Measurements from ENCODE around the gene PUM1. TPM values are rescaled to one million over a fixed set of nuclear protein-coding genes. Genes with fewer than 3 reads are reported as not detected.

The PUM1 gene
- total and polyA plus RNA-seq, 4 donors = 18.1 to 49.2 (median 30.2) TPM

GRCh38 chr1:30900486-30900885 lies 165.0 kb downstream of the PUM1 start:
- peaks cover 0 to 7% (median 0%) of the 10 kb centered on the region in 4 donors for H3K4me1 ChIP-seq (ENCODE audit: control insufficient read depth in 4 of 4, insufficient read depth in 4 of 4, low read length in 3 of 4)
- no peak overlapping the region for H3K4me3 ChIP-seq (ENCODE audit: low read depth in 1 of 3, low read length in 3 of 3)
- no peaks in the 10 kb centered on the region for H3K9me3 ChIP-seq (ENCODE audit: control insufficient read depth in 4 of 4, low read length in 3 of 4)
- no peak overlapping the region for H3K27ac ChIP-seq (ENCODE audit: low read depth in 1 of 2, low read length in 2 of 2)
- no peaks in the 10 kb centered on the region for H3K36me3 ChIP-seq (ENCODE audit: control insufficient read depth in 4 of 4, insufficient read depth in 3 of 4, low read depth in 1 of 4, low read length in 3 of 4)
- no peaks in the 10 kb centered on the region for H3K27me3 ChIP-seq (ENCODE audit: control insufficient read depth in 4 of 4, insufficient read depth in 4 of 4, low read length in 3 of 4)
- DNase-seq (ENCODE audit: low spot score) = no peak
- no peak overlapping the region for H3K9ac ChIP-seq (ENCODE audit: low read depth in 1 of 2, low read length in 2 of 2)
- 91% methylated on average over 6 of the region's 6 CpGs for WGBS
- TF ChIP-seq TAF1 (conservative IDR thresholded peaks at IDR 0.05) (no peak), FOXA1 (IDR thresholded peaks at IDR 0.05) (no peak), RAD21 (IDR thresholded peaks at IDR 0.05) (no peak)

GRCh38 chr1:30899577-30900389 lies 165.7 kb downstream of the PUM1 start:
- TF ChIP-seq RAD21 (IDR thresholded peaks at IDR 0.05) (no peak), EGR1 (IDR thresholded peaks at IDR 0.05; ENCODE audit: low read depth in 2 of 2) (no peak), YY1 (IDR thresholded peaks at IDR 0.05) (no peak), ZBTB33 (IDR thresholded peaks at IDR 0.05) (no peak), HNF4A (conservative IDR thresholded peaks at IDR 0.05) (no peak), MAX (IDR thresholded peaks at IDR 0.05) (no peak), ATF3 (IDR thresholded peaks at IDR 0.05) (no peak), REST (IDR thresholded peaks at IDR 0.05) (no peak), TAF1 (conservative IDR thresholded peaks at IDR 0.05) (no peak), HNF4G (IDR thresholded peaks at IDR 0.05) (no peak), RXRA (IDR thresholded peaks at IDR 0.05) (no peak), CTCF (IDR thresholded peaks at IDR 0.05; ENCODE audit: low read depth, low read length, missing input control) (no peak), SP1 (IDR thresholded peaks at IDR 0.05) (no peak), GABPA (IDR thresholded peaks at IDR 0.05 in 1 of 2, conservative IDR thresholded peaks at IDR 0.05 in 1 of 2) (no peak), JUND (IDR thresholded peaks at IDR 0.05) (no peak), FOXA1 (IDR thresholded peaks at IDR 0.05) (no peak)
- Histone ChIP-seq H3K27ac (ENCODE audit: low read depth in 1 of 2, low read length in 2 of 2) (no peak overlapping the region), H3K9ac (ENCODE audit: low read depth in 1 of 2, low read length in 2 of 2) (no peak overlapping the region), H3K4me3 (ENCODE audit: low read depth in 1 of 3, low read length in 3 of 3) (no peak overlapping the region), H3K27me3 (ENCODE audit: control insufficient read depth in 4 of 4, insufficient read depth in 4 of 4, low read length in 3 of 4) (no peaks in the 10 kb centered on the region), H3K9me3 (ENCODE audit: control insufficient read depth in 4 of 4, low read length in 3 of 4) (no peaks in the 10 kb centered on the region), H3K4me1 (ENCODE audit: control insufficient read depth in 4 of 4, insufficient read depth in 4 of 4, low read length in 3 of 4) (peaks cover 0 to 7% (median 0%) of the 10 kb centered on the region in 4 donors), H3K36me3 (ENCODE audit: control insufficient read depth in 4 of 4, insufficient read depth in 3 of 4, low read depth in 1 of 4, low read length in 3 of 4) (no peaks in the 10 kb centered on the region)
- DNase-seq (ENCODE audit: low spot score) = no peak
- 90% methylated on average over 13 of the region's 13 CpGs for WGBS
